Karpas-422 (cell line): Measurements from ENCODE around the gene SETDB1. TPM values are rescaled to one million over a fixed set of nuclear protein-coding genes. Genes with fewer than 3 reads are reported as not detected.

ENCODE experiments used
- DNase-seq: peaks from one replicate; pipeline ENCODE4 v3.0.0-alpha.2; 2015
- H2AFZ ChIP-seq: fragments of 200-600 bp; sonication (generic); 2 replicates; pipeline ENCODE4 v1.6.1; 2014; ENCODE audit warnings: antibody characterized with exemption, low read length, mixed read lengths
- H3K27ac ChIP-seq: fragments of 200-600 bp; sonication (generic); 2 replicates; pipeline ENCODE4 v1.5.1; 2014; ENCODE audit warnings: mild to moderate bottlenecking, low read length, moderate library complexity
- H3K27me3 ChIP-seq: fragments of 200-600 bp; sonication (generic); 2 replicates; pipeline ENCODE4 v1.6.1; 2014; ENCODE audit warnings: low read length, mixed read lengths
- H3K36me3 ChIP-seq: fragments of 200-600 bp; sonication (generic); 2 replicates; pipeline ENCODE4 v1.6.1; 2014; ENCODE audit warnings: low read length, mixed read lengths; ENCODE audit not compliant: insufficient read depth
- H3K4me1 ChIP-seq: fragments of 200-600 bp; sonication (generic); 2 replicates; pipeline ENCODE4 v1.6.1; 2014; ENCODE audit warnings: mild to moderate bottlenecking, low read length, mixed read lengths
- H3K4me2 ChIP-seq: fragments of 200-600 bp; sonication (generic); 2 replicates; pipeline ENCODE4 v1.6.1; 2014; ENCODE audit warnings: low read length, low read depth, mild to moderate bottlenecking; ENCODE audit not compliant: poor library complexity, severe bottlenecking
- H3K4me3 ChIP-seq: fragments of 200-600 bp; sonication (generic); 2 replicates; pipeline ENCODE4 v1.5.1; 2014; ENCODE audit warnings: mild to moderate bottlenecking, antibody characterized with exemption, low read length, mixed read lengths
- H3K79me2 ChIP-seq: fragments of 200-600 bp; sonication (generic); 2 replicates; pipeline ENCODE4 v1.6.1; 2014; ENCODE audit warnings: mild to moderate bottlenecking, low read length, mixed read lengths
- H3K9ac ChIP-seq: fragments of 200-600 bp; sonication (generic); 2 replicates; pipeline ENCODE4 v1.6.0; 2014; ENCODE audit warnings: low read length
- H3K9me2 ChIP-seq: fragments of 200-600 bp; sonication (generic), shearing (Covaris generic); replicated peaks from 2 replicates; pipeline ENCODE4 v1.6.0; 2014; ENCODE audit warnings: mild to moderate bottlenecking, low read length, moderate library complexity; ENCODE audit not compliant: insufficient read depth
- H3K9me3 ChIP-seq: fragments of 300-700, 200-600 bp; sonication (generic); 2 replicates; pipeline ENCODE4 v1.6.1; 2014; ENCODE audit warnings: low read length, mixed read lengths
- H4K20me1 ChIP-seq: fragments of 200-600 bp; sonication (generic); 2 replicates; pipeline ENCODE4 v1.6.1; 2014; ENCODE audit warnings: mild to moderate bottlenecking, antibody characterized with exemption, low read length, low read depth; ENCODE audit not compliant: insufficient read depth
- total RNA-seq: library from RNA; depleted of rRNA; stranded (reverse); fragments of >200 nt; shearing (Covaris generic); gene quantifications from 2 replicates; pipeline ENCODE4 v1.2.3, GENCODE V29; 2014; ENCODE audit warnings: low replicate concordance; rRNA removed

Gene SETDB1
- total RNA-seq, 1 experiment from 2014 or later: 60.1 TPM

DNA sequence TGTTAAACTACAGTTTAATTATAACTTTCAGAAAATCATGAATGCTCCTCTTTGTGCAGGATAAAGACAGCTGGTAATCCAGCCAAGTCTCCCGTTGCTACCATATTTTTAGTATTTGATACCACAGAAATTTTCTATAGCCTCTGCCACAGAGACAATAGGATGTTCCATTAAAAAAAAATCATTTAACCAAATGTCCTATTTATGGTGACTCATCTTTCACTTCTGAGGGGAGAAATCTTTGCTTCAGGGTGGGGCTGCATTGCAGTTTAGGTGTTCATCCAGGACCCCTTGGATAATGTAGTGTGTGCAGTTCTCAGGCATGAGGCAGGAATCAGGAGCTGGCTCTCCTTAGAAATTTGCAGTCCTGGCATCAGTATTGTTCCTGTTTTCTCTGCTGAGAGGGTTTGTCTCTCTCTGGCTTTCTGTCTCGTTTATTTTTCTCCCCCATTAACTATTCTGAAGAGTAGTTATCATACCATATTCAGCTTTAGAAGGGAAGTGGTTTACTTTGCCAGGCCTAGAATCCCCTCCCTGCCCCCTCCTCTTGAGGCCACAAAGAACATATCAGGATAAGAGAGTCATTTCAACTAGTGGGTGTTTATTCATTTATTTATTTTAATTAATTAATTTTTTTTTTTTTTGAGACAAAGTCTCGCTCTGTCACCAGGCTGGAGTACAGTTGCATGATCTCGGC is 85.1 kb downstream of the SETDB1 start:
- no peak overlapping the region for H3K4me2 ChIP-seq
- DNase-seq: no peak
- no peak overlapping the region for H3K4me3 ChIP-seq
- H3K9me3 ChIP-seq: no peaks in the 10 kb centered on the region
- no peak overlapping the region for H2AFZ ChIP-seq
- H3K4me1 ChIP-seq: peaks cover 37% of the 10 kb centered on the region
- no peaks in the 10 kb centered on the region for H3K9me2 ChIP-seq
- no peak overlapping the region for H3K27ac ChIP-seq
- no peak overlapping the region for H3K9ac ChIP-seq
- no peaks in the 10 kb centered on the region for H3K27me3 ChIP-seq
- H3K79me2 ChIP-seq: peaks cover 65% of the 10 kb centered on the region
- no peaks in the 10 kb centered on the region for H4K20me1 ChIP-seq
- no peaks in the 10 kb centered on the region for H3K36me3 ChIP-seq

DNA sequence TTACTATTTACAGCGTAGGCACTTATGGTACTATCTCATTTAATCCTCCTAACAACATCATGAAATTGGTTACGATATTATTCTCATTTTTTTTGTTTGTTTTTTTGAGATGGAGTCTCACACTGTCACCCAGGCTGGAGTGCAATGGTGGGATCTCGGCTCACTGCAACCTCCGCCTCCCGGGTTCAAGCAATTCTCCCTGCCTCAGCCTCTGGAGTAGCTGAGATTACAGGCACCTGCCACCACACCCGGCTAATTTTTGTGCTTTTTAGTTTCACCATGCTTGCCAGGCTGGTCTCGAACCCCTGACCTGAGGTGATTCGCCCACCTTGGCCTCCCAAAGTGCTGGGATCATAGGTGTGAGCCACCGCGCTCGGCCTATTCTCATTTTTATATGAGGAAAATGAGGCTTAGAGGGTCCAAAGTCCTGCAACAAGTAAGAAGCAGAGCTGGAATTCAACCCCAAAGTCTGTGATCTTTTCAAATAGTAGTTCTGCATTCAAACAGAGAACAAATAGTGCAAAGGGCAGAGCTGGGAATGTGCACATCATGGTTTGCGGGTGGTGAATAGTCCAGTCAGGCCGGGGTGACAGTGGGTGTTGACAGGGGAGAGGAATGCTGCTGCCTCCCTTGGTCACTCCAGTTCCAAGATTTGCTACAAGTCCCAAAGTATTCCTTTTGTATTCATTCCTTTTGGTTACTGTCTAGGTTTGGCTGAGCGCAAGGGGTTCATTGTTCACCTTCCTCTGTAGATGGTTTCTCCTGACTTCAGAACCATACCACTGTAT is 86.7 kb downstream of the SETDB1 start:
- Histone ChIP-seq H3K9me2 (no peaks in the 10 kb centered on the region), H3K4me1 (peaks cover 25% of the 10 kb centered on the region), H3K27ac (no peak overlapping the region), H3K9ac (no peak overlapping the region), H3K9me3 (no peaks in the 10 kb centered on the region), H2AFZ (no peak overlapping the region), H3K4me2 (no peak overlapping the region), H3K36me3 (no peaks in the 10 kb centered on the region), H3K79me2 (peaks cover 65% of the 10 kb centered on the region), H4K20me1 (no peaks in the 10 kb centered on the region), H3K27me3 (no peaks in the 10 kb centered on the region), H3K4me3 (no peak overlapping the region)
- DNase-seq: no peak

DNA sequence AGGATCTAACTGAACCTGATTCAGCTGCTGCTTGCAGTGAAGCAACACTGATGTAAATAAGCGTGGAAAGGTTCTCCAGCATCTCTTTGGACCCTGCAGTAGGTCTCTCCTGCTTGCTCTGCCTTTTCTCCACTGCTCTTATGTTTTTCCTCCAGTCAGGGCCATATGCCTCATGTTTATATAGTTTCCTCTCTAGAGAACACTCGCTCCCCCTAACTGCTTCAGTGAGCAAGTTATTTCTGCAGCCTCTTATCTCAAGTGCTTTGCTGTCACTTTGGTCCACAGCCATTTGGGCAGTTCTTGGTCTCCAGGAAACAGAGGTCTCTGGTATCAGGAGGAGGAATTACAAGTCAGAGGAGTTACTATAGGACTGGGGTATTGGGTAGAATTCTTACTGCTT is 87.4 kb downstream of the SETDB1 start:
- Histone ChIP-seq H3K4me2 (no peak overlapping the region), H3K9me2 (no peaks in the 10 kb centered on the region), H3K27ac (no peak overlapping the region), H3K9me3 (no peaks in the 10 kb centered on the region), H3K36me3 (no peaks in the 10 kb centered on the region), H3K27me3 (no peaks in the 10 kb centered on the region), H3K4me1 (peaks cover 23% of the 10 kb centered on the region), H3K4me3 (no peak overlapping the region), H3K79me2 (peaks cover 63% of the 10 kb centered on the region), H3K9ac (no peak overlapping the region), H2AFZ (no peak overlapping the region), H4K20me1 (no peaks in the 10 kb centered on the region)
- no peak for DNase-seq

Other genes starting within 250 kb of the SETDB1 start
- gene GOLPH3L, start 229.2 kb upstream of the SETDB1 start, total RNA-seq: 15.2 and 28.1 TPM in 2 replicates
- gene HORMAD1, start 205.5 kb upstream of the SETDB1 start, total RNA-seq: 0.51 and 2.8 TPM in 2 replicates
- gene CTSS, start 160.6 kb upstream of the SETDB1 start, total RNA-seq: 136 and 160 TPM in 2 replicates
- gene CTSK, start 118.1 kb upstream of the SETDB1 start, total RNA-seq: 3.7 and 6.5 TPM in 2 replicates
- 26.7 and 32.0 TPM in 2 replicates for gene ARNT, start 49.8 kb upstream of the SETDB1 start, total RNA-seq
- gene CTXND2, start 39.2 kb upstream of the SETDB1 start, total RNA-seq: not detected in 2 replicates
- 91.6 and 140 TPM in 2 replicates for gene CERS2, start 48.5 kb downstream of the SETDB1 start, total RNA-seq
- gene ANXA9, start 55.9 kb downstream of the SETDB1 start, total RNA-seq: 0.19 and 0.47 TPM in 2 replicates
- 9.9 and 13.0 TPM in 2 replicates for gene MINDY1, start 80.5 kb downstream of the SETDB1 start, total RNA-seq
- 28.8 and 35.0 TPM in 2 replicates for gene PRUNE1, start 82.1 kb downstream of the SETDB1 start, total RNA-seq
- gene BNIPL, start 110.2 kb downstream of the SETDB1 start, total RNA-seq: 0.63 and 1.4 TPM in 2 replicates
- gene C1orf56, start 121.4 kb downstream of the SETDB1 start, total RNA-seq: 2.5 and 4.6 TPM in 2 replicates
- 90.8 and 100 TPM in 2 replicates for gene CDC42SE1, start 133.3 kb downstream of the SETDB1 start, total RNA-seq
- gene MLLT11, start 134.0 kb downstream of the SETDB1 start, total RNA-seq: 5.3 and 8.3 TPM in 2 replicates
- 6.7 and 6.9 TPM in 2 replicates for gene GABPB2, start 144.4 kb downstream of the SETDB1 start, total RNA-seq
- gene SEMA6C, start 220.3 kb downstream of the SETDB1 start, total RNA-seq: 1.4 and 1.6 TPM in 2 replicates
- 29.3 and 30.7 TPM in 2 replicates for gene TNFAIP8L2, start 230.3 kb downstream of the SETDB1 start, total RNA-seq
- 2.1 and 6.6 TPM in 2 replicates for gene LYSMD1, start 239.5 kb downstream of the SETDB1 start, total RNA-seq
- gene SCNM1, start 239.8 kb downstream of the SETDB1 start, total RNA-seq: 78.9 and 84.1 TPM in 2 replicates
- 0.52 TPM in 1 of 2 replicates, not detected in the other for gene TMOD4, start 249.6 kb downstream of the SETDB1 start, total RNA-seq